BJ (cell line): ENCODE data around the gene RPS24. TPM values are rescaled to one million over a fixed set of nuclear protein-coding genes. Genes with fewer than 3 reads are reported as not detected.
"Not testable (repeated sequence)": the region's sequence is repeated elsewhere in the genome, so short reads cannot be mapped to it uniquely, and the experiment has no call there.

ENCODE experiments used
- CTCF ChIA-PET: fragments of 350-600 bp; formaldehyde crosslinking; extraction: SDS; loops from one replicate; lab custom pipeline; 2021; ENCODE audit warnings: antibody characterized with exemption, inconsistent platforms; lab: Yijun Ruan, JAX
- POLR2A ChIA-PET: fragments of 300-600 bp; sonication (Branson Sonifier 250); formaldehyde crosslinking; extraction: SDS; loops from one replicate; lab custom pipeline; 2021; ENCODE audit warnings: antibody characterized with exemption; lab: Charles Lee
- DNase-seq: peaks from one replicate; pipeline ENCODE4 v3.0.0-alpha.2; 2011; ENCODE audit warnings: low read depth
- H3K27me3 ChIP-seq: 2 replicates; pipeline ENCODE4 v1.6.0; 2011; ENCODE audit warnings: low read length; ENCODE audit not compliant: control insufficient read depth, insufficient read depth
- H3K36me3 ChIP-seq: 2 replicates; pipeline ENCODE4 v1.5.1; 2011; ENCODE audit warnings: low read length; ENCODE audit not compliant: control insufficient read depth, insufficient read depth
- H3K4me3 ChIP-seq: 2 replicates; pipeline ENCODE4 v1.5.1; 2011; ENCODE audit warnings: low read depth, mild to moderate bottlenecking, control low read depth, low read length
- CTCF ChIP-seq: IDR thresholded peaks from 2 replicates; pipeline ENCODE4 v1.5.1; 2011; ENCODE audit warnings: low read depth, mild to moderate bottlenecking, control low read depth, inconsistent platforms, low read length, moderate library complexity; ENCODE audit not compliant: insufficient read depth
- polyA plus RNA-seq: library from polyadenylated mRNA; depleted of rRNA; stranded (reverse); fragments of >200 nt; gene quantifications from 2 replicates; pipeline ENCODE4 v1.2.3, GENCODE V29; 2011

RPS24 gene
- polyA plus RNA-seq, 1 experiment = 967 TPM

GRCh38 chr10:78053211-78053868 lies 19.7 kb downstream of the RPS24 start:
- H3K27me3 ChIP-seq = no peaks in the 10 kb centered on the region
- no peak overlapping the region for H3K4me3 ChIP-seq
- TF ChIP-seq CTCF = no peak
- ChIA-PET CTCF (interaction anchor here (0.9 to 1.2 kb wide), 2 partner anchors 9 to 749 kb away, joined by 3 to 5 read pairs; no protein-coding TSS in a partner anchor), POLR2A (interaction anchor here (0.6 kb wide), 1 partner anchor 31 kb away, joined by 3 read pairs; no protein-coding TSS in a partner anchor)
- DNase-seq = peak; percentile 73
- 0 out of 2 replicates have a peak, but pooled peaks cover 1% of the 10 kb centered on the region for H3K36me3 ChIP-seq

GRCh38 chr10:78058562-78058961 lies 24.9 kb downstream of the RPS24 start:
- DNase-seq = no peak
- Histone ChIP-seq H3K4me3 (no peak overlapping the region), H3K27me3 (no peaks in the 10 kb centered on the region), H3K36me3 (no peaks in the 10 kb centered on the region; the same call in 1 of the 2 replicates)
- ChIA-PET POLR2A (no interaction called here), CTCF (interaction anchor here (1.1 to 1.6 kb wide), 2 partner anchors 12 to 297 kb away, joined by 3 to 10 read pairs; no protein-coding TSS in a partner anchor)
- TF ChIP-seq CTCF = no peak

GRCh38 chr10:78059906-78060702 lies 26.4 kb downstream of the RPS24 start:
- DNase-seq = no peak
- Histone ChIP-seq H3K27me3 (no peaks in the 10 kb centered on the region), H3K4me3 (no peak overlapping the region), H3K36me3 (no peaks in the 10 kb centered on the region; the same call in 1 of the 2 replicates)
- ChIA-PET POLR2A (no interaction called here), CTCF (no interaction called here)
- no peak for TF ChIP-seq CTCF

- CTCF ChIA-PET = interaction anchor here (1.1 to 1.5 kb wide), 2 partner anchors 16 to 20 kb away, joined by 3 to 4 read pairs; no protein-coding TSS in a partner anchor
- Histone ChIP-seq H3K27me3 (no peaks in the 10 kb centered on the region), H3K4me3 (no peak overlapping the region), H3K36me3 (no peaks in the 10 kb centered on the region; the same call in 1 of the 2 replicates)
- POLR2A ChIA-PET = no interaction called here
- TF ChIP-seq CTCF = no peak
- no peak for DNase-seq
These were observed 28.6 kb downstream of the RPS24 start for GRCh38 chr10:78062296-78062695.

- Histone ChIP-seq H3K27me3 (no peaks in the 10 kb centered on the region), H3K36me3 (no peaks in the 10 kb centered on the region; the same call in 1 of the 2 replicates), H3K4me3 (no peak overlapping the region)
- ChIA-PET CTCF (no interaction called here), POLR2A (no interaction called here)
- no peak for DNase-seq
- TF ChIP-seq CTCF = no peak
These were observed 29.6 kb downstream of the RPS24 start for GRCh38 chr10:78063236-78063635.

- POLR2A ChIA-PET, H3K36me3 ChIP-seq, CTCF ChIA-PET, H3K27me3 ChIP-seq, H3K4me3 ChIP-seq, DNase-seq: not testable (repeated sequence)
These were observed 31.3 kb downstream of the RPS24 start for GRCh38 chr10:78064919-78065318.
